GM12878 (cell line): ENCODE data around the gene SLC13A4. TPM values are rescaled to one million over a fixed set of nuclear protein-coding genes. Genes with fewer than 3 reads are reported as not detected.

Source experiments
- ATAC-seq: fragments of 200-7000 bp; cut with Tn5 transposase; 3 replicates; pipeline ENCODE4 v1.9.1; 2020; ENCODE audit warnings: mild to moderate bottlenecking, moderate library complexity
- BruUV-seq: library from RNA; stranded (reverse); fragments of 400-500 nt; replicated peaks from 2 replicates; lab custom pipeline; 2021; lab: Mats Ljungman, UMichigan
- CTCF ChIA-PET: fragments of 300-600 bp; sonication (Branson Sonifier 250); formaldehyde crosslinking; extraction: SDS; loops from one replicate; lab custom pipeline; 2021; ENCODE audit warnings: inconsistent platforms; lab: Yijun Ruan, JAX
- POLR2A ChIA-PET: fragments of 350-600 bp; formaldehyde crosslinking; extraction: SDS; loops from one replicate; lab custom pipeline; 2021; ENCODE audit warnings: inconsistent platforms; lab: Charles Lee
- RAD21 ChIA-PET: fragments of 300-600 bp; sonication (Branson Sonifier 250); formaldehyde crosslinking; loops from one replicate; lab custom pipeline; 2023; ENCODE audit warnings: antibody characterized with exemption; ENCODE audit not compliant: unreplicated experiment; lab: Charles Lee
- SMC1A ChIA-PET: fragments of 300-600 bp; sonication (Branson Sonifier 250); formaldehyde crosslinking; loops from one replicate; lab custom pipeline; 2023; ENCODE audit not compliant: unreplicated experiment, uncharacterized antibody; lab: Charles Lee
- DNase-seq: peaks from one replicate; pipeline ENCODE4 v3.0.0-alpha.2; 2011; ENCODE audit warnings: low read depth, low spot score
- FAIRE-seq: peaks from 3 replicates; lab custom pipeline; 2011; peaks lifted over from hg19 to GRCh38; lab: Jason Lieb, UNC
- H2AFZ ChIP-seq: 2 replicates; pipeline ENCODE4 v1.6.0; 2011; ENCODE audit warnings: low read depth, low read length, control low read depth; ENCODE audit not compliant: control insufficient read depth
- H3K27ac ChIP-seq: 2 replicates; pipeline ENCODE4 v1.5.1; 2011; ENCODE audit warnings: control low read depth; ENCODE audit not compliant: control insufficient read depth, insufficient read depth
- H3K27me3 ChIP-seq, 2 experiments: replicated peaks in 1 of 2; 2 replicates each; pipeline versions ENCODE4 v1.6.0 to v1.6.1; 2011; ENCODE audit warnings: low read length in 1 of 2; ENCODE audit not compliant: control insufficient read depth in 2 of 2, insufficient read depth in 2 of 2
- H3K36me3 ChIP-seq, 2 experiments: 2 replicates each; pipeline ENCODE4 v1.5.1; 2011; ENCODE audit warnings: low read length in 1 of 2; ENCODE audit not compliant: control insufficient read depth in 2 of 2, insufficient read depth in 2 of 2
- H3K4me1 ChIP-seq: 2 replicates; pipeline ENCODE4 v1.6.1; 2011; ENCODE audit warnings: mild to moderate bottlenecking, low read length, moderate library complexity, mixed read lengths; ENCODE audit not compliant: control insufficient read depth, insufficient read depth
- H3K4me2 ChIP-seq: 2 replicates; pipeline ENCODE4 v1.6.0; 2011; ENCODE audit warnings: control low read depth; ENCODE audit not compliant: control insufficient read depth, insufficient read depth
- H3K4me3 ChIP-seq: fragments of 200-600 bp; sonication (generic); 2 replicates; pipeline ENCODE4 v1.5.1; 2016
- H3K79me2 ChIP-seq: 2 replicates; pipeline ENCODE4 v1.6.0; 2011; ENCODE audit warnings: low read length; ENCODE audit not compliant: control insufficient read depth, insufficient read depth
- H3K9ac ChIP-seq: 2 replicates; pipeline ENCODE4 v1.8.0; 2011; ENCODE audit warnings: low read length, control low read depth, mixed read lengths; ENCODE audit not compliant: control insufficient read depth, insufficient read depth
- H3K9me3 ChIP-seq: replicated peaks from 3 replicates; pipeline ENCODE4 v1.5.1; 2011; ENCODE audit warnings: mild to moderate bottlenecking, low read length; ENCODE audit not compliant: control insufficient read depth, insufficient read depth
- H4K20me1 ChIP-seq: 2 replicates; pipeline ENCODE4 v1.6.0; 2011; ENCODE audit not compliant: control insufficient read depth, insufficient read depth
- CBX5 ChIP-seq: sonication (generic); IDR thresholded peaks from 2 replicates; pipeline ENCODE4 v1.6.1; 2016; ENCODE audit warnings: low read depth, moderate library complexity, mild to moderate bottlenecking, inconsistent platforms
- WGBS: methylation state at CpG from one replicate; pipeline ENCODE4 v1.1.6; 2016; ENCODE audit warnings: low lambda C conversion rate; ENCODE audit not compliant: insufficient replicate concordance, insufficient coverage; ENCODE audit errors: missing lambda C conversion rate; 5-methylcytosine and 5-hydroxymethylcytosine counted together
- in situ Hi-C: fragments of 300-500 bp; cut with MboI; formaldehyde crosslinking; loops from 9 replicates; pipeline ENCODE4 v1.14.3; 2018; ENCODE audit warnings: mixed read lengths
- intact Hi-C: fragments of 100-400 bp; cut with micrococcal nuclease; formaldehyde crosslinking; loops from one replicate; pipeline ENCODE4 v1.14.2; 2022; ENCODE audit not compliant: unreplicated experiment
- polyA plus RNA-seq, 11 experiments: library from polyadenylated mRNA; depleted of rRNA in 4 of 11; unstranded in 6 of 11; stranded (reverse) in 5 of 11; fragments of >200 nt; fragmentation: Nextera tagmentation in 4 of 11; fragmentation: Illumina TruSeq in 1 of 11; extraction: Ambion mirVana in 4 of 11; extraction: Trizol in 1 of 11; gene quantifications; 1 replicate in 1 of 11; 2 replicates in 10 of 11; pipeline versions ENCODE4 v1.2.1 to v1.2.3, GENCODE V29; 2011 to 2016; ENCODE audit warnings: inconsistent platforms in 2 of 11, missing spikeins in 2 of 11, low read depth in 1 of 11
- total RNA-seq, 4 experiments: library from RNA; depleted of rRNA in 3 of 4; stranded (reverse); fragments of >200 nt in 3 of 4; fragmentation: Illumina TruSeq in 1 of 4; extraction: Trizol in 1 of 4; gene quantifications; 2 replicates each; pipeline versions ENCODE4 v1.2.1 to v1.2.3, GENCODE V29; 2013 to 2021
- TF ChIP-seq, protein P1 (sequence below), 3 experiments: IDR thresholded peaks in 2 of 3; conservative IDR thresholded peaks in 1 of 3; 2 replicates each; pipeline ENCODE4 v1.5.1; 2011; ENCODE audit warnings: low read depth in 3 of 3, low read length in 3 of 3, mild to moderate bottlenecking in 3 of 3, control low read depth in 2 of 3, moderate library complexity in 2 of 3, inconsistent platforms in 1 of 3, mixed read lengths in 1 of 3; ENCODE audit not compliant: control insufficient read depth in 2 of 3, insufficient read depth in 1 of 3; ENCODE audit errors: extremely low read depth in 1 of 3
- TF ChIP-seq, protein P2 (sequence below): fragments of 450-650 bp; formaldehyde crosslinking; IDR thresholded peaks from 2 replicates; pipeline ENCODE4 v1.4.0; 2020; ENCODE audit warnings: mild to moderate bottlenecking, moderate library complexity
- TF ChIP-seq, protein P3 (sequence below): IDR thresholded peaks from 2 replicates; pipeline ENCODE4 v1.6.1; 2011; ENCODE audit warnings: borderline replicate concordance, low read depth, mild to moderate bottlenecking, moderate library complexity, low read length; ENCODE audit not compliant: insufficient read depth, poor library complexity, severe bottlenecking
- TF ChIP-seq, protein P4 (sequence below): fragments of 150-350 bp; IDR thresholded peaks from 2 replicates; pipeline ENCODE4 v1.6.1; 2014; ENCODE audit warnings: mild to moderate bottlenecking, low read depth, low read length
- TF ChIP-seq, protein P5 (sequence below): fragments of 450-650 bp; IDR thresholded peaks from 2 replicates; pipeline ENCODE4 v1.6.1; 2014; ENCODE audit warnings: mild to moderate bottlenecking

SLC13A4 gene
- total and polyA plus RNA-seq, 10 of the 15 experiments (the other 5 are each of a cell fraction or from before 2014, with no cell fraction given): 0.14 to 0.23 (median 0.20) TPM; not detected in 7

DNA sequence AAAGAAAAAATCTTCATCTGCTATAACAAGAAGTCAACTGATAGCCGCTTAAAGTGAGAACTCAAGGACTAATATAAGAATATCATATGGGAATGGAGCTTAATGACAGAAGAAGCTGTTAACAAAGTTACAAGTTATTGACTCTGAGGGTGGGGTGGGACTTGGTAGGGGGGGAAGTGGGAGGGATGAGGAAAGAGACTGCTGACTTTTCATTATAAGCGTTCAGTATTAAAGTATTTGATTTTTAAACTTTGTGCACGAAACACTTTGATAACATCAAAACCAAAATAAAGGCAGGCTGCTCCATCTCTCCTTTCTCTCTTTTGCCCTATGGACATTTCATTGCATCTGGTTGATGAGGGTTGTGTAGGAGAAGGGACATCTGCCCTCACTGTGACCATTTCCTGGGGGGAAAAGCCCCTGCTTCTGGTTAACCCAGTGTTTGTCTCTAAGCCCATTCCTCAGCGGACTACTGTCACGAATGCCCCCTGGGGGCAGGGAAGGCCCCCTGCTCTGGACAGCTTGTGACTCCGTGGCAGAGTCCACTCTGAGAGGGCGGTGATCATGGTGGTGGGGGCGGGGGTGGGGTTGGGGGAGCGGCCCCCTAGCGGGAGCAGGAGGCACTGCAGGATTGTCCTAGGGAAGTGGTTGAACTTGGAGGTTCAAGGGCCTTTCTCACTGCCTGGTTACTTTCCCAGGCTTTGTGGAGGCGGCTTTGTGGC lies 17.4 kb downstream of the SLC13A4 start (continued):
- TF ChIP-seq, protein P1, sequence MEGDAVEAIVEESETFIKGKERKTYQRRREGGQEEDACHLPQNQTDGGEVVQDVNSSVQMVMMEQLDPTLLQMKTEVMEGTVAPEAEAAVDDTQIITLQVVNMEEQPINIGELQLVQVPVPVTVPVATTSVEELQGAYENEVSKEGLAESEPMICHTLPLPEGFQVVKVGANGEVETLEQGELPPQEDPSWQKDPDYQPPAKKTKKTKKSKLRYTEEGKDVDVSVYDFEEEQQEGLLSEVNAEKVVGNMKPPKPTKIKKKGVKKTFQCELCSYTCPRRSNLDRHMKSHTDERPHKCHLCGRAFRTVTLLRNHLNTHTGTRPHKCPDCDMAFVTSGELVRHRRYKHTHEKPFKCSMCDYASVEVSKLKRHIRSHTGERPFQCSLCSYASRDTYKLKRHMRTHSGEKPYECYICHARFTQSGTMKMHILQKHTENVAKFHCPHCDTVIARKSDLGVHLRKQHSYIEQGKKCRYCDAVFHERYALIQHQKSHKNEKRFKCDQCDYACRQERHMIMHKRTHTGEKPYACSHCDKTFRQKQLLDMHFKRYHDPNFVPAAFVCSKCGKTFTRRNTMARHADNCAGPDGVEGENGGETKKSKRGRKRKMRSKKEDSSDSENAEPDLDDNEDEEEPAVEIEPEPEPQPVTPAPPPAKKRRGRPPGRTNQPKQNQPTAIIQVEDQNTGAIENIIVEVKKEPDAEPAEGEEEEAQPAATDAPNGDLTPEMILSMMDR (IDR thresholded peaks at IDR 0.05 in 2 of 3, conservative IDR thresholded peaks at IDR 0.05 in 1 of 3; ENCODE audit: control insufficient read depth in 2 of 3, extremely low read depth in 1 of 3, insufficient read depth in 1 of 3, low read depth in 3 of 3, low read length in 3 of 3): peak; percentile 21 to 83 (median 45); a peak in 4 of 6 replicates

DNA sequence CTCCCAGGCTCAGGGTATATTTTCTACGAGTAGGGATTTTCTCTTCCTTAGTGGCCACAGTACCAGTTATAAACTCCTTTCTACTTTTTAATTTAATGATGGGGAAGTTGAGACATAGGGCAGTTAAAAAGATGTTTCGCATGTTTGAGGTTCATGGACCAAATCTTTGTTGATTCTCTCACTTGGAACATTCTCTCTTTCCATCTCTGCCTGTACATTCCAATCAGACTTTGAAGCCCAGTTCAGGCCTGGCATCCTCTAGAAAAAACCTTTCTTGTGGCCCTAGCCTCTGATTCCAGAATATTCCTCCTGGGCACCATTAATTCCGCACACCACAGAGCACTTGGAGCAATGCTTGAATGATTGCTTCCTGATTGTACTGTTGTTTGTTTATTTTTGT lies 18.5 kb downstream of the SLC13A4 start:
- intact Hi-C loops (no loop called here), in situ Hi-C loops (no loop called here)
- ATAC-seq (no peak), DNase-seq (no peak), FAIRE-seq (no peak)
- H3K27ac ChIP-seq: no peak overlapping the region
- SMC1A ChIA-PET: no interaction called here
- no peaks in the 10 kb centered on the region for H3K27me3 ChIP-seq
- no peak overlapping the region for H2AFZ ChIP-seq
- CTCF ChIA-PET: interaction anchor here (1.6 to 4.4 kb wide), 2 partner anchors 37 to 428 kb away, joined by 4 to 56 read pairs; no protein-coding TSS in a partner anchor
- H4K20me1 ChIP-seq: no peaks in the 10 kb centered on the region
- H3K79me2 ChIP-seq: no peaks in the 10 kb centered on the region
- WGBS: 73% methylated on average over 3 of the region's 3 CpGs
- no peaks in the 10 kb centered on the region for H3K9me3 ChIP-seq
- no TSS peak for BruUV-seq
- no peak overlapping the region for H3K9ac ChIP-seq
- RAD21 ChIA-PET: no interaction called here
- POLR2A ChIA-PET: no interaction called here
- H3K4me1 ChIP-seq: no peaks in the 10 kb centered on the region
- H3K36me3 ChIP-seq: no peaks in the 10 kb centered on the region
- H3K4me3 ChIP-seq: no peak overlapping the region
- H3K4me2 ChIP-seq: no peak overlapping the region
- TF ChIP-seq, protein P2, sequence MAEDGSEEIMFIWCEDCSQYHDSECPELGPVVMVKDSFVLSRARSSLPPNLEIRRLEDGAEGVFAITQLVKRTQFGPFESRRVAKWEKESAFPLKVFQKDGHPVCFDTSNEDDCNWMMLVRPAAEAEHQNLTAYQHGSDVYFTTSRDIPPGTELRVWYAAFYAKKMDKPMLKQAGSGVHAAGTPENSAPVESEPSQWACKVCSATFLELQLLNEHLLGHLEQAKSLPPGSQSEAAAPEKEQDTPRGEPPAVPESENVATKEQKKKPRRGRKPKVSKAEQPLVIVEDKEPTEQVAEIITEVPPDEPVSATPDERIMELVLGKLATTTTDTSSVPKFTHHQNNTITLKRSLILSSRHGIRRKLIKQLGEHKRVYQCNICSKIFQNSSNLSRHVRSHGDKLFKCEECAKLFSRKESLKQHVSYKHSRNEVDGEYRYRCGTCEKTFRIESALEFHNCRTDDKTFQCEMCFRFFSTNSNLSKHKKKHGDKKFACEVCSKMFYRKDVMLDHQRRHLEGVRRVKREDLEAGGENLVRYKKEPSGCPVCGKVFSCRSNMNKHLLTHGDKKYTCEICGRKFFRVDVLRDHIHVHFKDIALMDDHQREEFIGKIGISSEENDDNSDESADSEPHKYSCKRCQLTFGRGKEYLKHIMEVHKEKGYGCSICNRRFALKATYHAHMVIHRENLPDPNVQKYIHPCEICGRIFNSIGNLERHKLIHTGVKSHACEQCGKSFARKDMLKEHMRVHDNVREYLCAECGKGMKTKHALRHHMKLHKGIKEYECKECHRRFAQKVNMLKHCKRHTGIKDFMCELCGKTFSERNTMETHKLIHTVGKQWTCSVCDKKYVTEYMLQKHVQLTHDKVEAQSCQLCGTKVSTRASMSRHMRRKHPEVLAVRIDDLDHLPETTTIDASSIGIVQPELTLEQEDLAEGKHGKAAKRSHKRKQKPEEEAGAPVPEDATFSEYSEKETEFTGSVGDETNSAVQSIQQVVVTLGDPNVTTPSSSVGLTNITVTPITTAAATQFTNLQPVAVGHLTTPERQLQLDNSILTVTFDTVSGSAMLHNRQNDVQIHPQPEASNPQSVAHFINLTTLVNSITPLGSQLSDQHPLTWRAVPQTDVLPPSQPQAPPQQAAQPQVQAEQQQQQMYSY (CRISPR knock-in tag): no peak
- TF ChIP-seq, protein P3, sequence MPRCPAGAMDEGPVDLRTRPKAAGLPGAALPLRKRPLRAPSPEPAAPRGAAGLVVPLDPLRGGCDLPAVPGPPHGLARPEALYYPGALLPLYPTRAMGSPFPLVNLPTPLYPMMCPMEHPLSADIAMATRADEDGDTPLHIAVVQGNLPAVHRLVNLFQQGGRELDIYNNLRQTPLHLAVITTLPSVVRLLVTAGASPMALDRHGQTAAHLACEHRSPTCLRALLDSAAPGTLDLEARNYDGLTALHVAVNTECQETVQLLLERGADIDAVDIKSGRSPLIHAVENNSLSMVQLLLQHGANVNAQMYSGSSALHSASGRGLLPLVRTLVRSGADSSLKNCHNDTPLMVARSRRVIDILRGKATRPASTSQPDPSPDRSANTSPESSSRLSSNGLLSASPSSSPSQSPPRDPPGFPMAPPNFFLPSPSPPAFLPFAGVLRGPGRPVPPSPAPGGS: no peak
- TF ChIP-seq, protein P1 (IDR thresholded peaks at IDR 0.05 in 2 of 3, conservative IDR thresholded peaks at IDR 0.05 in 1 of 3; ENCODE audit: control insufficient read depth in 2 of 3, extremely low read depth in 1 of 3, insufficient read depth in 1 of 3, low read depth in 3 of 3, low read length in 3 of 3): no peak
- TF ChIP-seq, protein P4, sequence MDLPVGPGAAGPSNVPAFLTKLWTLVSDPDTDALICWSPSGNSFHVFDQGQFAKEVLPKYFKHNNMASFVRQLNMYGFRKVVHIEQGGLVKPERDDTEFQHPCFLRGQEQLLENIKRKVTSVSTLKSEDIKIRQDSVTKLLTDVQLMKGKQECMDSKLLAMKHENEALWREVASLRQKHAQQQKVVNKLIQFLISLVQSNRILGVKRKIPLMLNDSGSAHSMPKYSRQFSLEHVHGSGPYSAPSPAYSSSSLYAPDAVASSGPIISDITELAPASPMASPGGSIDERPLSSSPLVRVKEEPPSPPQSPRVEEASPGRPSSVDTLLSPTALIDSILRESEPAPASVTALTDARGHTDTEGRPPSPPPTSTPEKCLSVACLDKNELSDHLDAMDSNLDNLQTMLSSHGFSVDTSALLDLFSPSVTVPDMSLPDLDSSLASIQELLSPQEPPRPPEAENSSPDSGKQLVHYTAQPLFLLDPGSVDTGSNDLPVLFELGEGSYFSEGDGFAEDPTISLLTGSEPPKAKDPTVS: no peak
- no peak for TF ChIP-seq CBX5
- TF ChIP-seq, protein P5, sequence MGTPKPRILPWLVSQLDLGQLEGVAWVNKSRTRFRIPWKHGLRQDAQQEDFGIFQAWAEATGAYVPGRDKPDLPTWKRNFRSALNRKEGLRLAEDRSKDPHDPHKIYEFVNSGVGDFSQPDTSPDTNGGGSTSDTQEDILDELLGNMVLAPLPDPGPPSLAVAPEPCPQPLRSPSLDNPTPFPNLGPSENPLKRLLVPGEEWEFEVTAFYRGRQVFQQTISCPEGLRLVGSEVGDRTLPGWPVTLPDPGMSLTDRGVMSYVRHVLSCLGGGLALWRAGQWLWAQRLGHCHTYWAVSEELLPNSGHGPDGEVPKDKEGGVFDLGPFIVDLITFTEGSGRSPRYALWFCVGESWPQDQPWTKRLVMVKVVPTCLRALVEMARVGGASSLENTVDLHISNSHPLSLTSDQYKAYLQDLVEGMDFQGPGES: no peak
